WTC11 (cell line): ENCODE measurements around the gene BNC2. TPM values are rescaled to one million over a fixed set of nuclear protein-coding genes. Genes with fewer than 3 reads are reported as not detected.

Experiments
- ATAC-seq: fragments of 200-7000 bp; cut with Tn5 transposase; 2 replicates; pipeline ENCODE4 v1.10.0; 2021; ENCODE audit warnings: mild to moderate bottlenecking, moderate library complexity
- CTCF ChIA-PET: fragments of 300-600 bp; sonication (Branson Sonifier 250); formaldehyde crosslinking; loops from one replicate; lab custom pipeline; 2021; ENCODE audit warnings: antibody characterized with exemption; lab: Charles Lee
- POLR2A ChIA-PET: fragments of 350-600 bp; sonication (Branson Sonifier 250); formaldehyde crosslinking; loops from one replicate; lab custom pipeline; 2021; ENCODE audit warnings: antibody characterized with exemption; lab: Charles Lee
- DNase-seq: peaks from one replicate; pipeline ENCODE4 v3.0.0; 2021; ENCODE audit warnings: low spot score
- H3K27ac Mint-ChIP-seq: 2 replicates; pipeline ENCODE4 v1.8.0; 2021; ENCODE audit warnings: mixed read lengths
- H3K27me3 Mint-ChIP-seq: 2 replicates; pipeline ENCODE4 v1.8.0; 2021; ENCODE audit warnings: low read depth, mild to moderate bottlenecking, moderate library complexity, mixed read lengths
- H3K36me3 Mint-ChIP-seq: 2 replicates; pipeline ENCODE4 v1.8.0; 2021; ENCODE audit warnings: mixed read lengths
- H3K4me1 Mint-ChIP-seq: 2 replicates; pipeline ENCODE4 v1.8.0; 2022; ENCODE audit warnings: mixed read lengths
- H3K4me3 Mint-ChIP-seq: 2 replicates; pipeline ENCODE4 v1.8.0; 2021; ENCODE audit warnings: mild to moderate bottlenecking, moderate library complexity, mixed read lengths
- H3K9me3 Mint-ChIP-seq: 2 replicates; pipeline ENCODE4 v1.8.0; 2021; ENCODE audit warnings: mixed read lengths
- ATF1 ChIP-seq: sonication (generic); formaldehyde crosslinking; IDR thresholded peaks from 2 replicates; pipeline ENCODE4 v1.8.1; 2023; ENCODE audit warnings: mild to moderate bottlenecking, moderate library complexity, missing genetic modification reagents
- GABPB1 ChIP-seq: sonication (generic); formaldehyde crosslinking; IDR thresholded peaks from 2 replicates; pipeline ENCODE4 v1.8.1; 2023; ENCODE audit warnings: mild to moderate bottlenecking, missing genetic modification reagents
- GRHL2 ChIP-seq: fragments of 250-450 bp; sonication (Bioruptor Pico); IDR thresholded peaks from 2 replicates; pipeline ENCODE4 v1.8.0; 2022; ENCODE audit warnings: mild to moderate bottlenecking, moderate library complexity; ENCODE audit not compliant: insufficient replicate concordance, severe bottlenecking
- JAZF1 ChIP-seq: fragments of 250-450 bp; sonication (Bioruptor Pico); IDR thresholded peaks from 2 replicates; pipeline ENCODE4 v1.9.0; 2021; ENCODE audit warnings: moderate library complexity, mild to moderate bottlenecking, inconsistent platforms
- NR1H2 ChIP-seq: sonication (generic); formaldehyde crosslinking; IDR thresholded peaks from 2 replicates; pipeline ENCODE4 v1.9.0; 2021; ENCODE audit warnings: mild to moderate bottlenecking, moderate library complexity, missing genetic modification reagents
- NR3C1 ChIP-seq: sonication (generic); formaldehyde crosslinking; conservative IDR thresholded peaks from 2 replicates; pipeline ENCODE4 v1.8.1; 2023; ENCODE audit warnings: low read depth, mild to moderate bottlenecking, missing genetic modification reagents
- SOX15 ChIP-seq: fragments of 250-450 bp; sonication (Bioruptor Pico); IDR thresholded peaks from 2 replicates; pipeline ENCODE4 v1.9.0; 2021; ENCODE audit warnings: mild to moderate bottlenecking
- ZNF263 ChIP-seq: sonication (generic); formaldehyde crosslinking; IDR thresholded peaks from 2 replicates; pipeline ENCODE4 v1.8.1; 2022; ENCODE audit warnings: low read depth, mild to moderate bottlenecking, moderate library complexity, missing genetic modification reagents
- total RNA-seq: library from RNA; stranded (reverse); gene quantifications from 3 replicates; pipeline ENCODE4 v1.2.3, GENCODE V29; 2021
- TF ChIP-seq, protein P1 (sequence below): sonication (generic); formaldehyde crosslinking; IDR thresholded peaks from 2 replicates; pipeline ENCODE4 v1.8.1; 2023; ENCODE audit warnings: mild to moderate bottlenecking, missing genetic modification reagents
- TF ChIP-seq, protein P2 (sequence below): fragments of 250-450 bp; sonication (Bioruptor Pico); conservative IDR thresholded peaks from 2 replicates; pipeline ENCODE4 v1.9.0; 2021; ENCODE audit warnings: mild to moderate bottlenecking
- TF ChIP-seq, protein P3 (sequence below): fragments of 250-450 bp; sonication (Bioruptor Pico); IDR thresholded peaks from 2 replicates; pipeline ENCODE4 v1.9.0; 2021; ENCODE audit warnings: mild to moderate bottlenecking
- TF ChIP-seq, protein P4 (sequence below): sonication (generic); formaldehyde crosslinking; IDR thresholded peaks from 2 replicates; pipeline ENCODE4 v1.8.1; 2023; ENCODE audit warnings: mild to moderate bottlenecking, missing genetic modification reagents, borderline replicate concordance
- TF ChIP-seq, protein P5 (sequence below): sonication (generic); formaldehyde crosslinking; IDR thresholded peaks from 2 replicates; pipeline ENCODE4 v1.8.0; 2022; ENCODE audit warnings: mild to moderate bottlenecking, missing genetic modification reagents
- TF ChIP-seq, protein P6 (sequence below): fragments of 250-450 bp; sonication (Bioruptor Pico); IDR thresholded peaks from 2 replicates; pipeline ENCODE4 v1.9.0; 2021; ENCODE audit warnings: mild to moderate bottlenecking

Gene BNC2
- total RNA-seq, 1 experiment from 2014 or later, result 33.3 TPM

DNA sequence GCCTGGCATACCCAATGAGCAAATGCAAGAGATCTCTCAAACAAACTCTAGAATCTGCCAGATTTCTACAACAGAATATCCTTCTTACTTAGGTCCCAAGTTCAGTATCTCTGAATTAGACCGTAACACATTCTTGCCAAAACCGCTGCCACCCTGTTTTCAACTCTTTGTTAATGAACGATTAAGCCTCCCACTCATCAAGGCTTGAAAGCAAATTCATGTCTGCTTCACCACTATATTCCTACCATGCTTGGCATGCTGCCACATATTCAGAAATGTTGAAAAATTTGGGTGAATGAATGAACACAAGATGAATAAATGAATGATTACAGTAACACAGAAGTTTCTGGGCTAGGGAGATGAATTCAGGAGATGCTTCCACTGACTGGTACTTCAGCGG, 119.9 kb downstream of the BNC2 start (continued):
- TF ChIP-seq, protein P1, sequence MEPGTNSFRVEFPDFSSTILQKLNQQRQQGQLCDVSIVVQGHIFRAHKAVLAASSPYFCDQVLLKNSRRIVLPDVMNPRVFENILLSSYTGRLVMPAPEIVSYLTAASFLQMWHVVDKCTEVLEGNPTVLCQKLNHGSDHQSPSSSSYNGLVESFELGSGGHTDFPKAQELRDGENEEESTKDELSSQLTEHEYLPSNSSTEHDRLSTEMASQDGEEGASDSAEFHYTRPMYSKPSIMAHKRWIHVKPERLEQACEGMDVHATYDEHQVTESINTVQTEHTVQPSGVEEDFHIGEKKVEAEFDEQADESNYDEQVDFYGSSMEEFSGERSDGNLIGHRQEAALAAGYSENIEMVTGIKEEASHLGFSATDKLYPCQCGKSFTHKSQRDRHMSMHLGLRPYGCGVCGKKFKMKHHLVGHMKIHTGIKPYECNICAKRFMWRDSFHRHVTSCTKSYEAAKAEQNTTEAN (CRISPR knock-in tag), result no peak
- TF ChIP-seq ATF1 (no peak), SOX15 (CRISPR knock-in tag) (no peak), NR3C1 (CRISPR knock-in tag) (no peak)
- TF ChIP-seq, protein P2, sequence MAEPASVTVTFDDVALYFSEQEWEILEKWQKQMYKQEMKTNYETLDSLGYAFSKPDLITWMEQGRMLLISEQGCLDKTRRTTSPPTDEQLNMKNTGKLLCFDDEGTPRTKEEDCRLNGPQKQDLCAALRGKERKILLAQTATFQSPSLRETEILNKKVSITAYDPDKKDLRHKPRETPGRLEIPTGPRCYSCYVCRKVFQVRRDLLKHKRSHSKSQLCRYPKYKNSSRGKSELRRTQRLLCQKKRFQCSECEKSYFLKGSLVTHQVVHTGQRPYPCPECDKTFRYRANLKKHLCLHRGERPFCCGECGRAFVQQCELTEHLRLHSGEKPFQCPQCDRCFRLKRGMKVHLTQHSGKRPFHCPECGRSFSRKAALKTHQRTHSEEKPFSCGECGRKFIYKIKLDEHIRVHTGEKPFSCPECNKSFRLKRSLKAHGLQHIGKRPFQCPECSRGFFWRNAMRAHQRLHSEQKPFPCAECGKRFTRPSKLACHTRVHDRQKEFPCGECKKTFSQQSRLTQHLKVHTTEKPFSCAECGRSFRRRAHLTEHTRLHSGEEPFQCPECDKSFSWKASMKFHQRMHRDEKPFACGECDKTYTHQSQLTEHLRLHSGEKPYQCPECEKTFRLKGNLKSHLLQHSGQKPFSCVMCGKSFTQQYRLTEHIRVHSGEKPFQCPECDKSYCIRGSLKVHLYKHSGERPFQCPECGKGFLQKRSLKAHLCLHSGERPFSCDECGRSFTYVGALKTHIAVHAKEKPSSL, result no peak

DNA sequence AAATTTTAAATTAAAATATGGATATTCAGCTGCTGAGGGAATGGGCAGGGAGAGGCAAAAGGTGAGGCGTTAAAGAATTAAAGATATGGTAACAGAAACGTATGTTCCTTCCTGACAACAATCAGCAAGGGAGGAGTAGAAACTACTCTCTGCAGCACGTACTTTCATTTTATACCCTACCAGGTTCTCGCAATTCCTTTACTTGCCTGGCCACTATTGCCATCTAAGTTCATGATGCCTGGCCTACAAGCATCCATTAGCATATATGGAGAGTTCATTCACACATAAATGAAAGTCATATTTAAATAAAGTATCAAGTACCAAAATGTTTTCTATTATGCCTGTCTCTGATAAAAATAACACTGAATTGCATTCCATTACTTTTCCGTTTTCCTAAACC, 125.1 kb downstream of the BNC2 start:
- no peak for ATAC-seq

DNA sequence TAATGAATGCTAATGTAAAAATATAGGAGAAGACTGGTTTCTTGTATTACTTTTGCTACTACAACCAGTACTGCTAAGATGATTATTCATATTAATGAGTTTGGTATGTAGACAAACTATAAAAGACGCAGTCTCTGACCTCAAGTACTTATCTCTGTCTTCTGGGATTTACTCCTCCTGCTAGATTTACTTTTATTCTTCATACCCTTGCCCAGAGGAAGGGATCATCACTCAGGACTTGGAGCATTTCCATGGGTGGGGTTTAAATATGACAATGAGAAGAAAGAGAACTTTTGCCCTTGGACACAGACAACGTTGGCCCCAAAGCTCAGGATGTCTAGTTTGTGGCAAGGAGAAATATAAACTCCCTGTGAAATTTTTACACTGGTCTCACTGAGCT, 126.1 kb downstream of the BNC2 start:
- Mint-ChIP-seq H3K4me1 (peaks cover 24% of the 10 kb centered on the region), H3K9me3 (no peaks in the 10 kb centered on the region), H3K27ac (no peak overlapping the region), H3K27me3 (no peaks in the 10 kb centered on the region), H3K36me3 (no peaks in the 10 kb centered on the region), H3K4me3 (no peak overlapping the region)
- ATAC-seq (no peak), DNase-seq (no peak)
- ChIA-PET POLR2A (no interaction called here), CTCF (no interaction called here)
- TF ChIP-seq NR1H2 (CRISPR knock-in tag) (no peak), GABPB1 (CRISPR knock-in tag) (no peak), GRHL2 (CRISPR knock-in tag) (no peak)
- TF ChIP-seq, protein P2, result no peak
- TF ChIP-seq, protein P3, sequence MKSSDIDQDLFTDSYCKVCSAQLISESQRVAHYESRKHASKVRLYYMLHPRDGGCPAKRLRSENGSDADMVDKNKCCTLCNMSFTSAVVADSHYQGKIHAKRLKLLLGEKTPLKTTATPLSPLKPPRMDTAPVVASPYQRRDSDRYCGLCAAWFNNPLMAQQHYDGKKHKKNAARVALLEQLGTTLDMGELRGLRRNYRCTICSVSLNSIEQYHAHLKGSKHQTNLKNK (CRISPR knock-in tag), result no peak
- TF ChIP-seq, protein P4, sequence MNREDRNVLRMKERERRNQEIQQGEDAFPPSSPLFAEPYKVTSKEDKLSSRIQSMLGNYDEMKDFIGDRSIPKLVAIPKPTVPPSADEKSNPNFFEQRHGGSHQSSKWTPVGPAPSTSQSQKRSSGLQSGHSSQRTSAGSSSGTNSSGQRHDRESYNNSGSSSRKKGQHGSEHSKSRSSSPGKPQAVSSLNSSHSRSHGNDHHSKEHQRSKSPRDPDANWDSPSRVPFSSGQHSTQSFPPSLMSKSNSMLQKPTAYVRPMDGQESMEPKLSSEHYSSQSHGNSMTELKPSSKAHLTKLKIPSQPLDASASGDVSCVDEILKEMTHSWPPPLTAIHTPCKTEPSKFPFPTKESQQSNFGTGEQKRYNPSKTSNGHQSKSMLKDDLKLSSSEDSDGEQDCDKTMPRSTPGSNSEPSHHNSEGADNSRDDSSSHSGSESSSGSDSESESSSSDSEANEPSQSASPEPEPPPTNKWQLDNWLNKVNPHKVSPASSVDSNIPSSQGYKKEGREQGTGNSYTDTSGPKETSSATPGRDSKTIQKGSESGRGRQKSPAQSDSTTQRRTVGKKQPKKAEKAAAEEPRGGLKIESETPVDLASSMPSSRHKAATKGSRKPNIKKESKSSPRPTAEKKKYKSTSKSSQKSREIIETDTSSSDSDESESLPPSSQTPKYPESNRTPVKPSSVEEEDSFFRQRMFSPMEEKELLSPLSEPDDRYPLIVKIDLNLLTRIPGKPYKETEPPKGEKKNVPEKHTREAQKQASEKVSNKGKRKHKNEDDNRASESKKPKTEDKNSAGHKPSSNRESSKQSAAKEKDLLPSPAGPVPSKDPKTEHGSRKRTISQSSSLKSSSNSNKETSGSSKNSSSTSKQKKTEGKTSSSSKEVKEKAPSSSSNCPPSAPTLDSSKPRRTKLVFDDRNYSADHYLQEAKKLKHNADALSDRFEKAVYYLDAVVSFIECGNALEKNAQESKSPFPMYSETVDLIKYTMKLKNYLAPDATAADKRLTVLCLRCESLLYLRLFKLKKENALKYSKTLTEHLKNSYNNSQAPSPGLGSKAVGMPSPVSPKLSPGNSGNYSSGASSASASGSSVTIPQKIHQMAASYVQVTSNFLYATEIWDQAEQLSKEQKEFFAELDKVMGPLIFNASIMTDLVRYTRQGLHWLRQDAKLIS (CRISPR knock-in tag), result no peak
- TF ChIP-seq, protein P5, sequence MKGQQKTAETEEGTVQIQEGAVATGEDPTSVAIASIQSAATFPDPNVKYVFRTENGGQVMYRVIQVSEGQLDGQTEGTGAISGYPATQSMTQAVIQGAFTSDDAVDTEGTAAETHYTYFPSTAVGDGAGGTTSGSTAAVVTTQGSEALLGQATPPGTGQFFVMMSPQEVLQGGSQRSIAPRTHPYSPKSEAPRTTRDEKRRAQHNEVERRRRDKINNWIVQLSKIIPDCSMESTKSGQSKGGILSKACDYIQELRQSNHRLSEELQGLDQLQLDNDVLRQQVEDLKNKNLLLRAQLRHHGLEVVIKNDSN, result no peak

More for the DNA sequence above, 125.1 kb downstream of the BNC2 start:
- H3K27ac Mint-ChIP-seq, result no peak overlapping the region
- TF ChIP-seq ZNF263 (CRISPR knock-in tag), result no peak
- no peak for TF ChIP-seq JAZF1 (CRISPR knock-in tag)
- TF ChIP-seq, protein P6, sequence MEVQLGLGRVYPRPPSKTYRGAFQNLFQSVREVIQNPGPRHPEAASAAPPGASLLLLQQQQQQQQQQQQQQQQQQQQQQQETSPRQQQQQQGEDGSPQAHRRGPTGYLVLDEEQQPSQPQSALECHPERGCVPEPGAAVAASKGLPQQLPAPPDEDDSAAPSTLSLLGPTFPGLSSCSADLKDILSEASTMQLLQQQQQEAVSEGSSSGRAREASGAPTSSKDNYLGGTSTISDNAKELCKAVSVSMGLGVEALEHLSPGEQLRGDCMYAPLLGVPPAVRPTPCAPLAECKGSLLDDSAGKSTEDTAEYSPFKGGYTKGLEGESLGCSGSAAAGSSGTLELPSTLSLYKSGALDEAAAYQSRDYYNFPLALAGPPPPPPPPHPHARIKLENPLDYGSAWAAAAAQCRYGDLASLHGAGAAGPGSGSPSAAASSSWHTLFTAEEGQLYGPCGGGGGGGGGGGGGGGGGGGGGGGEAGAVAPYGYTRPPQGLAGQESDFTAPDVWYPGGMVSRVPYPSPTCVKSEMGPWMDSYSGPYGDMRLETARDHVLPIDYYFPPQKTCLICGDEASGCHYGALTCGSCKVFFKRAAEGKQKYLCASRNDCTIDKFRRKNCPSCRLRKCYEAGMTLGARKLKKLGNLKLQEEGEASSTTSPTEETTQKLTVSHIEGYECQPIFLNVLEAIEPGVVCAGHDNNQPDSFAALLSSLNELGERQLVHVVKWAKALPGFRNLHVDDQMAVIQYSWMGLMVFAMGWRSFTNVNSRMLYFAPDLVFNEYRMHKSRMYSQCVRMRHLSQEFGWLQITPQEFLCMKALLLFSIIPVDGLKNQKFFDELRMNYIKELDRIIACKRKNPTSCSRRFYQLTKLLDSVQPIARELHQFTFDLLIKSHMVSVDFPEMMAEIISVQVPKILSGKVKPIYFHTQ (CRISPR knock-in tag), result no peak
- TF ChIP-seq, protein P2, result no peak
- TF ChIP-seq, all 79 proteins: peak for 0
- POLR2A ChIA-PET, result no interaction called here
- Mint-ChIP-seq H3K9me3 (no peaks in the 10 kb centered on the region), H3K4me1 (peaks cover 30% of the 10 kb centered on the region), H3K27me3 (no peaks in the 10 kb centered on the region), H3K4me3 (no peak overlapping the region), H3K36me3 (no peaks in the 10 kb centered on the region)
- DNase-seq, result no peak
- CTCF ChIA-PET, result no interaction called here
